GM18499 (cell line): Measurements from ENCODE around the gene CNGA4.
"Not testable (repeated sequence)": the region's sequence is repeated elsewhere in the genome, so short reads cannot be mapped to it uniquely, and the experiment has no call there.

Experiments used
- ATAC-seq: cut with Tn5 transposase; IDR thresholded peaks from one replicate; pipeline ENCODE4 v1.9.1; 2021; ENCODE audit warnings: moderate number of reproducible peaks; ENCODE audit not compliant: insufficient read depth, unreplicated experiment

Gene CNGA4

DNA sequence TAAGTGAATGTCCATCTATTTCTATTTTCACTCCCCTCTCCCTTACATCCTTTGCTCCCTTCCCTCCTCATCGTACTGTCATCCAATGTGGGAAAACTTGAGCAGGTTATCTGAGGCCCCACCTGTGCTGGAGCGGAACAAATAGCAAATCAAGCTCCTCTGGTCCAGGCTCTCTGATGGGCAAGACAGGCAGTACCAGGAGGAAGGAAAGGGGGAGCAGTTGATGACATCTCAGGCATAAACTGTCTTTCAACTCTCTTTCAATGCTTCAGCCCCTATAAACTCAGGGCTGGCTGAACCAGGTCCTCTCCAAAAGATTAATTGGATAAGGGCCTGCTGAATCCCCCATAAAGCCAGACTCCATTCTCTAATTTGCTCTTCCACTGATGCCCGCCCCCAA is 19.3 kb downstream of the CNGA4 start:
- no peak for ATAC-seq

DNA sequence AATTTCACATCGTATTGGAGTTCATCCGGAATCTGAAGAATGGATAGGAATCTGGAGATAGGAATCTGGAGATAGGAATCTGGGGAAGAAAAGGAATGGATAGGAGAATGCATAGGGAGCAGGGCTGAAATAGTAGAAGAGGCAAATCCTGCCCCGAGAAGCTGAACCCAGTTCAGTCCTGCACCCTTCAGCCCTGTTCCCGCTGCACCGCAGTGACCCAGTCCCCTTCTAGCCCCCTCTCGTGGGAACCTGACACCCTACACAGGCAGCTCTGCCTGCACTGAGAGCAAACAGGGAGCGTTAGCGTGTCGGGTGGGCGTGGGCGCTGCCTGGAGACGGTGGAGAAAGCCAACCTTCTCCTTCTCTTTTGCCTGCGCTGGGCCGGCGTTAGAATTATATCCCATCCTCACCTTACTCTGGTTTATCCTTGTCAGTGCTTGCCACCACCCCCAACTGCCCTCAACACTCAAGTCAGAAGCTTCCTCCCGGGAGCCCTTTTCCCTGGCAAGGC is 19.7 kb downstream of the CNGA4 start:
- ATAC-seq = no peak

DNA sequence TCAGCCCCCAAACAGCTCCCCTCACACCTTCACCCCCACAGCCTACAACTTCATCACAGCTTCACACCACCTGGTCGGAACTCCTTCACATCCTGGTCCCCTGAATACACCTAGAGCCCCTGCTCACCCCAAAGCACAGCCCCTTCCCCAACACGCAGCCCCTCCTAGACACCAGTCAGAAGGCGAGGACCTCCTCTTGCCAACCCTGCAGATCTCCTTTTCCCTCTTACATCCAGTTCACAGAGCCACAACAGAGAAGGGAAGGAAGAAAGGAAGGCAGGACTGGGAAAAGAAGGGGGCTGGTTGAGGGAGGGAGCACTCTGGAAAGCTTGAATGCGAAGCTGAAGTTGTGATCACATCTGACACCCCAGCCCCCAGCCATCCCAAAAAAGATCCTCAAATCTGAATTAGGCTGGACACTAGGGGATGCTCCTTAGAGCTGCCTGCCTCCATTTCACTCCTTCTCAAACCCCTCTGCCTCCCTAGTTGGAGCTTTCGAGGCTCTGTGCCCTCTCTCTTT is 21.4 kb downstream of the CNGA4 start:
- ATAC-seq = no peak

DNA sequence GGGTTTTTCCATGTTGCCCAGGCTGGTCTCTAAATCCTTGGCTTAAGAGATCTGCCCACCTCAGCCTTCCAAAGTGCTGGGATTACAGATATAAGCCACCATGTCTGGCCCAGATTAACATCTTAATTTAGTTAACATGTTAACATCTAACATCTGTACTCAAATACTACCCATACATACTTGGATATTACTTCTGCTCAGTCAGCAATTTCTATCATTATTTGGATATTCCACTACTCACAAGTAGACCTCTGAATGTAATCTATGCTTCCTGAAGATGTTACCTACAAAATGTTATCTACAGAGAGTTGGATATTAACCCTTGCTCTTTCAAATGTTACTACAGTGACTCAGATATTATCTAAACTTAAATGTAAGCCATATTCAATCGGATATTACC is 24.8 kb downstream of the CNGA4 start:
- no peak for ATAC-seq

DNA sequence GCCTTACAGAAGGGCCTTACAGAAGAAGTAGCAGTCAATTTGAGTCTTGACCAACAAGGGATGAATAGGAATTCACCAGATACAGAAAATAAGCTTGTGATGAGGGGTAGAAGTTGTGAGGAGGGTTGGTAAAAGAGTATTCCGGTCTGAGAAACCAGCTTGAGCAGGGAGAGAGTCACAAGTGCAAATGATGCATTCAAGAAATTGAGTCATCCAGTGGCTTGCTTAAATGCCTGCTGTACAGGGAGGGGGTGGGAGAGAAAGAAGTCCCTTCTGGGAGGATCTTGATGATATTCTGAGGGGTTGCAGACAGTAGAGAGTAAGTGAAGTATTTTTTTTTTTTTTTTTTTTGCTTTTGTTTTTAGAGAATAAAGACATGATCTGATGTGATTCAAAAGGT is 29.9 kb downstream of the CNGA4 start:
- no peak for ATAC-seq

DNA sequence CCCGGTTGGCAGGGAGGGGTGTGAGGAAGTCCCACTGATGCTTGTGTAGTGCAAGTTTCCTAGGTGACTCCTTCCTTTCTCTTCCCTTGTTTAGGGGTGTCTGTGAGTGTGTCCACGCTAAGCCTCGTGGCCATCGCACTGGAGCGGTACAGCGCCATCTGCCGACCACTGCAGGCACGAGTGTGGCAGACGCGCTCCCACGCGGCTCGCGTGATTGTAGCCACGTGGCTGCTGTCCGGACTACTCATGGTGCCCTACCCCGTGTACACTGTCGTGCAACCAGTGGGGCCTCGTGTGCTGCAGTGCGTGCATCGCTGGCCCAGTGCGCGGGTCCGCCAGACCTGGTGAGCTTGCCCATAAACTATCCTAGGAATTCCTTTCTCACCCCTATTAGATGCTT is 31.1 kb downstream of the CNGA4 start:
- no peak for ATAC-seq

DNA sequence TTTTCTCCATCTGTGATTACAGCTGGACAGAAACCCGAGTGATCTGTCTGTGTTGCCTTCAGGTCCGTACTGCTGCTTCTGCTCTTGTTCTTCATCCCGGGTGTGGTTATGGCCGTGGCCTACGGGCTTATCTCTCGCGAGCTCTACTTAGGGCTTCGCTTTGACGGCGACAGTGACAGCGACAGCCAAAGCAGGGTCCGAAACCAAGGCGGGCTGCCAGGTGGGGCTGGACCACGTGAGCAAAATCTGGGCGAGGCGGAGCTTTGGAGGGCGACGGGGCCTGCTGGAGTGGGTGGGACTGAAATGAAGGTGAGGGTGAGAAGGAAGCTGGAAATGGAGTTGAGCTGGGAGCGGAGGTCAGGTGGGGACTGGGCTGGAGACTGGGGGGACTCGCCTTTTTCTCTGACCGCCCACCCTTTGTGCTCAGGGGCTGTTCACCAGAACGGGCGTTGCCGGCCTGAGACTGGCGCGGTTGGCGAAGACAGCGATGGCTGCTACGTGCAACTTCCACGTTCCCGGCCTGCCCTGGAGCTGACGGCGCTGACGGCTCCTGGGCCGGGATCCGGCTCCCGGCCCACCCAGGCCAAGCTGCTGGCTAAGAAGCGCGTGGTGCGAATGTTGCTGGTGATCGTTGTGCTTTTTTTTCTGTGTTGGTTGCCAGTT is 31.8 kb downstream of the CNGA4 start:
- ATAC-seq = no peak

DNA sequence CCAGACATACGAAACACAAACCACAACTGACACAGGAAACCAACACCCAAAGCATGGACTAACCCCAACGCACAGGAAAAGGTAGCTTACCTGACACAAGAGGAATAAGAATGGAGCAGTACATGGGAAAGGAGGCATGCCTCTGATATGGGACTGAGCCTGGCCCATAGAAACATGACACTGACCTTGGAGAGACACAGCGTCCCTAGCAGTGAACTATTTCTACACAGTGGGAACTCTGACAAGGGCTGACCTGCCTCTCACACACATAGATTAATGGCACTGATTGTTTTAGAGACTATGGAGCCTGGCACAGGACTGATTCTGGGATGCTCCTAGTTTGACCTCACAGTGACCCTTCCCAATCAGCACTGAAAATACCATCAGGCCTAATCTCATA is 32.7 kb downstream of the CNGA4 start:
- no peak for ATAC-seq

DNA sequence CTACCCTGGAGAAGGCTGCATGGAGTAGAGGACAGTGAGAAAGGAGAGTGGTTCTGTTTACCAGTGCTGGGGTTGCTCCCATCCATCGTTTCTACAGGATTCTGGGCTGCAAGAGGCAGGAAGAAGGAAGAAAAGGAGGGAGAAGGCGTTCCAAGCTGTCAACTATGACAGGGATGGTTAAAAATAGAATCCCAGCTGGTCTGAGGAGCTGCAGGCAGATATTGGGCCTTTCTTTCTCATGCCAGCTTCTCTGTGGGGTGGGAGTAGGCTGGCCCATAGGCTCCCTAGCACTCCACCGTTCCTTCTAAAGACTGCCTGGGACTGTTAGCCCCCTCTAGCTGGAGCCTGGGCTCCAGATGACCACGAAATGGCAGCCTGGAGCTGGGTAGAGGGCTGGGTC is 34.3 kb downstream of the CNGA4 start:
- no peak for ATAC-seq

DNA sequence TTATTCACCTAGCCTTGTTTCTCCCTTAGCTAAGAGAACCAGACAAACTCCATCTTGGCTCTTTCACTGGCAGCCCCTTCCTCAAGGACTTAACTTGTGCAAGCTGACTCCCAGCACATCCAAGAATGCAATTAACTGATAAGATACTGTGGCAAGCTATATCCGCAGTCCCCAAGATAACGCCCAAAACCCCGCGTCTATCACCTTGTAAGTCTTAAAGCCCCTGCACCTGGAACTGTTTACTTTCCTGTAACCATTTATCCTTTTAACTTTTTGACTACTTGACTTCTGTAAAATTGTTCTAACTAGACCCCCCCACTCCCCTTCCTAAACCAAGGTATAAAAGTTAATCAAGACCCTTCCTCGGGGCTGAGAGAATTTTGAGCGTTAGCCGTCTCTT is 41.9 kb downstream of the CNGA4 start:
- ATAC-seq = not testable (repeated sequence)

DNA sequence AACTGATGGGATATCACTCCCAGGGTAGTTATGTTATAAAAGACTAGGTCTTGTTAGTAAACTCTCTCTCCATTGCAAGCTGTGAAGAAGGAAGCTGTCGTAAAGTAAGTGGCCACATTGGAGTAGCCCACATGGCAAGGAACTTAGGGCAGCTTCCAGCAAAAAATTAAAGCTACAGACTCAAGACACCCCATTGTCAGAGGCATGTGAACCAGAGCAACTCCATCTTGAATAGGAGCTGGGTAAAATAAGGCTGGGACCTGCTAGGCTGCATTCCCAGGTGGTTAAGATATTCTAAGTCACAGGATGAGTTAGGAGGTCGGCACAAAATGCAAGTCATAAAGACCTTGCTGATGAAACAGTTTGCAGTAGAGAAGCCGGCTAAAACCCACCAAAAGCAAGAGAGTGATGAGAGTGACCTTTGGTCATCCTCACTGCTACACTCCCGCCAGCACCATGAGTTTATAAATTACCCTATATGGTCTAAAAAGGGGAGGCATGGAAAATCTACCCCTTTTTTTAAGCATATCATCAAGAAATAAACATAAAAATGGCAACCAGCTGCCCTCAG is 44.6 kb downstream of the CNGA4 start:
- no peak for ATAC-seq

DNA sequence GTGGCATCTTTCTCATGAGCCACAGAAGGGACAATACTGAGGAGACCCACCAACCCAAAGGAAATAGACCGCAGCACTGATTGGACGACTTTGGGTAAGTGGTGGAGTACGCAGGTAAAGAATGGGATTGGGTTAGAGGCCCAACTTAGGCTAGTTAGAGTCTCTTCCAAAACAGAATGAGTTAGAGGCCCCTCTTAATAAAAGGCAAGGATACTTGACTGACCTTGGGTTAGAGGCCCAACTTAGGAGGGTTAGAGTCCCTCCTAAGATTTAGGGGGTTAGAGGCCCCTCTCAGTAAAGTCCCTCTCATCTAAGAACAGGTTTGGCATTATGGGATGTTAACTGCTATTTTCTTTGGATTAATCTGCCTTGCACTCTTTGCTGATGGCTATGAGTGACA is 45.4 kb downstream of the CNGA4 start:
- no peak for ATAC-seq

DNA sequence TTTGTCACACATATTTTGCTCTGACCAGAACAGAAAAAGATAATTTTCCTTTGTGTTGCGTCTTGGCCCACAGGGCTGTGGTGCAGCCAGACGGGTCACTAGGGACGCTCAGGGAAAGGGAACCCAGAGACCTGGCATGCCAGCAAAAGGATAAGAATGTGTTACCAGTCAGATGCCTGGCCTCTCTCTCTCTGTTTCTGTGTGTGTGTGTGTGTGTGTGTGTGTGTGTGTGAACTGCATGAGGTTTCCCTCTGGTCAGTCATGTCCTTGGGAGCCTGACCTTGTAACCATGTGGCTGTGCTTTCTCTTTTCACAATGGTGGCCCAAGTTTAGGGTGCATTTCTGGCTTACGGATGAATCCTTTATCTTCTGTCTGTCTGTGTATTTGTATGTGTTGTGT is 46.1 kb downstream of the CNGA4 start:
- no peak for ATAC-seq
